ENCODE measurements around the gene THRB. TPM values are rescaled to one million over a fixed set of nuclear protein-coding genes. Genes with fewer than 3 reads are reported as not detected.

Gene THRB
- total RNA-seq, 2 donors from 2014 or later = 6.7 to 6.9 TPM

DNA sequence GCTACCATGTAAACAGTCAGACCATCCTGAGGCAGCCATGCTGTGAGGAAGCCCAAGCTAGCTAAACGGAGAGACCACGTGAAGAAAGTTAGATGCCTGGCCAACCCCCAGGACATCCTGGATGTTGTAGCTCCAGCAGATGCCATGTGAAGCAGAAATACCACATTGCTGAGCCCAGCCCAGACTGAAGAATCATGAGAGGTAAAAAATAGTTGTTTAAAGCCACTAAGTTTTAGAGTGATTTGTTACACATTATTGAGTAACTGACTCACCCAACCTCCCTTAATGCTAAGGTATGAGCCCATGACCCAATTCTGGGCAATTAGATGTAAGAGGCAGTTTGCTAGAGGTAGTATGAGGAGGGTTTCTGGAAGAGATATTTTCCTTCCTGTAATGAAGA lies 200.5 kb downstream of the THRB start:
- no peaks in the 10 kb centered on the region for H3K27me3 ChIP-seq
- TF ChIP-seq, protein P1, sequence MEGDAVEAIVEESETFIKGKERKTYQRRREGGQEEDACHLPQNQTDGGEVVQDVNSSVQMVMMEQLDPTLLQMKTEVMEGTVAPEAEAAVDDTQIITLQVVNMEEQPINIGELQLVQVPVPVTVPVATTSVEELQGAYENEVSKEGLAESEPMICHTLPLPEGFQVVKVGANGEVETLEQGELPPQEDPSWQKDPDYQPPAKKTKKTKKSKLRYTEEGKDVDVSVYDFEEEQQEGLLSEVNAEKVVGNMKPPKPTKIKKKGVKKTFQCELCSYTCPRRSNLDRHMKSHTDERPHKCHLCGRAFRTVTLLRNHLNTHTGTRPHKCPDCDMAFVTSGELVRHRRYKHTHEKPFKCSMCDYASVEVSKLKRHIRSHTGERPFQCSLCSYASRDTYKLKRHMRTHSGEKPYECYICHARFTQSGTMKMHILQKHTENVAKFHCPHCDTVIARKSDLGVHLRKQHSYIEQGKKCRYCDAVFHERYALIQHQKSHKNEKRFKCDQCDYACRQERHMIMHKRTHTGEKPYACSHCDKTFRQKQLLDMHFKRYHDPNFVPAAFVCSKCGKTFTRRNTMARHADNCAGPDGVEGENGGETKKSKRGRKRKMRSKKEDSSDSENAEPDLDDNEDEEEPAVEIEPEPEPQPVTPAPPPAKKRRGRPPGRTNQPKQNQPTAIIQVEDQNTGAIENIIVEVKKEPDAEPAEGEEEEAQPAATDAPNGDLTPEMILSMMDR (IDR thresholded peaks at IDR 0.05) = no peak
- TF ChIP-seq POLR2A (IDR thresholded peaks at IDR 0.05) = no peak
- WGBS, 2 donors = 98 to 100% methylated on average over 2 of the region's 2 CpGs
- DNase-seq = no peak
- H3K4me1 ChIP-seq = no peaks in the 10 kb centered on the region
- no peak for ATAC-seq
- intact Hi-C loops (cut with DNase I) = no loop called here
- H3K36me3 ChIP-seq (replicated peaks in 1 of 2; ENCODE audit: insufficient read depth in 1 of 2, low read depth in 2 of 2) = no peaks in the 10 kb centered on the region
- H3K4me3 ChIP-seq = no peak overlapping the region
- no peaks in the 10 kb centered on the region for H3K9me3 ChIP-seq
- H3K27ac ChIP-seq = no peak overlapping the region

DNA sequence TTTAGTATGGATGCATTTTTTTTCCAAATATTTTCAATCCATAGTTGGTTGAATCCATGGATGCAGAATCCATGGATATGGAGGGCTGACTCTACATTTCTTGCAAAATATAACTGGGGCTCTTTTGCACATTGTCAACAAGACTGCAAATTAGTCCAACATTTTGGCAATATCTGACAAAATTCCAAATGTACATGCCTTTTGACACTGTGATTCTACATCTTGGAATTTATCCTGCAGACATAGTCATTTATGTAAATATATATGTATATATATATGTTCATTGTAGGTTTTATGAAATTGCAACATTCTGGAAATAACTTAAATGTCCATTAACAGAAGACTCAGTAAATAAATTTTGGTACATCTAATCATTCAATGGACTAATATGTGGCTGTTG lies 203.0 kb downstream of the THRB start:
- intact Hi-C loops (cut with DNase I) = no loop called here
- DNase-seq (no peak), ATAC-seq (no peak)
- no peak overlapping the region for H3K4me3 ChIP-seq
- H3K36me3 ChIP-seq (replicated peaks in 1 of 2; ENCODE audit: insufficient read depth in 1 of 2, low read depth in 2 of 2) = no peaks in the 10 kb centered on the region
- H3K27me3 ChIP-seq = no peaks in the 10 kb centered on the region
- H3K4me1 ChIP-seq = peaks cover 5% of the 10 kb centered on the region
- no peak overlapping the region for H3K27ac ChIP-seq
- TF ChIP-seq POLR2A (IDR thresholded peaks at IDR 0.05) = no peak
- TF ChIP-seq, protein P1 (IDR thresholded peaks at IDR 0.05) = no peak
- no peaks in the 10 kb centered on the region for H3K9me3 ChIP-seq

DNA sequence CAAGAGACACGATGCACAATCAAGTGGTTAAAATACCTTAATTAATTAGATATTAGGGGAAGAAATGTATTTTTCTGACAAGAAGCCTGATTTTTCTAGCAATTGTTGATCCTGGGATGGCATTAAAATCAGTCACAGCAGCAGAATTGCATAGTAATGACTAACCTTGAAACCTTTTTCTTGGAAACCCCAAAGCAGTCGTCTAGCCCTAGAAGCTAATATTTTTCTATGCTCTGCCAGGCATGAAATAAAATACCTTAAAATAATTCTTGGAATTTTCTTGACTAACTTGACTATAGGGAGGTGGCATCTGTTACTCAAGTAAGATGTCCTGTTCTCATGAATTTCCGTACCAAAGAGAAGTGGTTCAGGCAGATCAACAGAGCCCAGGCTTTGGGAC lies 204.1 kb downstream of the THRB start:
- ATAC-seq (no peak), DNase-seq (no peak)
- H3K36me3 ChIP-seq (replicated peaks in 1 of 2; ENCODE audit: insufficient read depth in 1 of 2, low read depth in 2 of 2) = no peaks in the 10 kb centered on the region
- H3K4me1 ChIP-seq = peaks cover 5% of the 10 kb centered on the region
- intact Hi-C loops (cut with DNase I) = no loop called here
- no peak overlapping the region for H3K27ac ChIP-seq
- no peaks in the 10 kb centered on the region for H3K9me3 ChIP-seq
- no peak overlapping the region for H3K4me3 ChIP-seq
- 85 to 89% methylated on average over 3 of the region's 3 CpGs for WGBS, 2 donors
- TF ChIP-seq POLR2A (IDR thresholded peaks at IDR 0.05) = no peak
- TF ChIP-seq, protein P1 (IDR thresholded peaks at IDR 0.05) = no peak
- no peaks in the 10 kb centered on the region for H3K27me3 ChIP-seq

DNA sequence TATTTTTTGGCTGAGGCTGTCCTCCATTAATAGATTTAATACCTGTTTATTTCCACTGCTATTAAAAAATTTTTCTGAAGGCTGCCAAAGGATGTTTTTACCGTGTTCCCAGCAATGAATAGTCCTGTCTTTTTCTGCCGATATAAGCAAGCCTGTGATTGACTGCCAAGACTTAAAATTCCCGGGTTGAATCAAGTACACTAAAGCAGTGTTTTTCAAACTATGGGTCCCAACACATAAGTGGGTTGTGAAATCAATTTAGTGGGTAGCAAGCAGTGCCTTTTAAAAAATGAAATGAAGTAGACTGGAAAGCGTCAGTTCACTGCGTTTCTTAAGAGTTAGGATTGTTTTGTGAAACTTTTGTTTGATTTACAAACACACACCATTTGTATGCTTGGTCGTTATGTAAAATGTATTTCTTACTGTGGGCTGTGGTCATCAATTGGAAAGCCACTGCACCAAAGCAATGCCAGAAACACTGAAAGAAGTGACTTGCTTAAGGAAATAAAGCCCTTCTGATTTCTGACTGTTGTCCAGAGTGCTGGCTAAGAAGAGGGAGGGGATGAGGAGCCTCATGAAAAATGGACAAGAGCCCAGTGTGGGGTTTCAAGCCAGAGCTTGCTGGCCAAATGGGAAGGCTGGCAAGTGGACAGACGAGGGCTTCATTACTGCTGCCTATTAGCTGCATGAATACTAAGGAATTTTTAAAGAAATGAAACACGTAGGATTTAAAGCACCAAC lies 206.0 kb downstream of the THRB start:
- 75 to 85% methylated on average over 8 of the region's 8 CpGs for whole genome bisulfite sequencing, 2 donors
- DNase-seq = no peak

More for the DNA sequence above, 206.0 kb downstream of the THRB start:
- H3K4me1 ChIP-seq = peaks cover 5% of the 10 kb centered on the region
- intact Hi-C loops (cut with DNase I) = no loop called here
- no peak for ATAC-seq
- no peak overlapping the region for H3K27ac ChIP-seq
- TF ChIP-seq, protein P1 (IDR thresholded peaks at IDR 0.05) = no peak
- no peak for TF ChIP-seq POLR2A (IDR thresholded peaks at IDR 0.05)
- no peaks in the 10 kb centered on the region for H3K36me3 ChIP-seq (replicated peaks in 1 of 2; ENCODE audit: insufficient read depth in 1 of 2, low read depth in 2 of 2)
- no peak overlapping the region for H3K4me3 ChIP-seq
- no peaks in the 10 kb centered on the region for H3K27me3 ChIP-seq
- no peaks in the 10 kb centered on the region for H3K9me3 ChIP-seq
